Adrenal gland (tissue), 12 donors: ENCODE data around the gene FPGS. TPM values are rescaled to one million over a fixed set of nuclear protein-coding genes. Genes with fewer than 3 reads are reported as not detected.

ENCODE experiments used
- DNase-seq, 7 donors: peaks; one replicate each; pipeline ENCODE4 v3.0.0-alpha.2; 2019 to 2020
- H3K27ac ChIP-seq, 5 donors: fragments of 200-600 bp; sonication (generic) in 4 of 5; 1 replicate in 3 of 5; 2 replicates in 2 of 5; pipeline versions ENCODE4 v1.5.1 to v1.8.0; 2016 to 2020; ENCODE audit warnings: mild to moderate bottlenecking in 1 of 5
- H3K27me3 ChIP-seq: fragments of 200-600 bp; 2 replicates; pipeline ENCODE4 v1.8.0; 2021
- H3K36me3 ChIP-seq, 2 donors: fragments of 200-600 bp; replicated peaks in 1 of 2; 1 replicate in 1 of 2; 2 replicates in 1 of 2; pipeline versions ENCODE4 v1.5.1 to v1.8.0; 2018 to 2022
- H3K4me1 ChIP-seq, 2 donors: fragments of 200-600 bp; replicated peaks in 1 of 2; 1 replicate in 1 of 2; 2 replicates in 1 of 2; pipeline versions ENCODE4 v1.5.1 to v1.8.0; 2018 to 2021
- H3K4me3 ChIP-seq, 4 donors: fragments of 200-600 bp; sonication (generic) in 3 of 4; one replicate each; pipeline ENCODE4 v1.5.1; 2016 to 2018
- H3K9me3 ChIP-seq, 3 donors: fragments of 200-600 bp; sonication (generic) in 1 of 3; replicated peaks in 1 of 3; 1 replicate in 2 of 3; 2 replicates in 1 of 3; pipeline versions ENCODE4 v1.5.1 to v1.8.0; 2016 to 2021
- POLR2A ChIP-seq, 2 donors: fragments of 450-650 bp; IDR thresholded peaks; one replicate each; pipeline ENCODE4 v1.6.1; 2017; ENCODE audit warnings: antibody characterized with exemption in 2 of 2, mild to moderate bottlenecking in 2 of 2, moderate library complexity in 1 of 2
- WGBS, 4 donors: extraction: QIAGEN DNeasy Blood & Tissue Kit in 2 of 4; methylation state at CpG; one replicate each; pipeline versions ENCODE4 v1.1.5 to v1.1.7; 2013 to 2017; 5-methylcytosine and 5-hydroxymethylcytosine counted together
- intact Hi-C, 2 donors: fragments of 100-400 bp; cut with DNase I; formaldehyde crosslinking; loops; one replicate each; pipeline versions ENCODE4 v1.14.1 to v1.15.0; 2022 to 2023
- polyA plus RNA-seq, 3 donors: library from polyadenylated mRNA; stranded (reverse); fragments of 200-250 nt in 2 of 3; fragments of 350-450 nt in 1 of 3; fragmentation: Illumina TruSeq in 1 of 3; extraction: RNeasy Lipid Tissue Mini Kit (QIAGEN cat#74804) in 1 of 3; gene quantifications; one replicate each; pipeline ENCODE4 v1.2.3, GENCODE V29; 2013 to 2014
- total RNA-seq, 9 donors: library from RNA; depleted of rRNA in 4 of 9; stranded (reverse); fragments of >200 nt in 4 of 9; fragments of 120-200 nt in 1 of 9; fragmentation: NEBNext Ultra II Directional in 1 of 9; extraction: Animal tissue kit (Norgen Biotek cat#: 25700) in 1 of 9; gene quantifications; one replicate each; pipeline versions ENCODE4 v1.1.0 to v1.2.4, GENCODE V29; 2013 to 2023
- TF ChIP-seq, protein P1 (sequence below), 6 experiments: fragments of 450-650 bp in 4 of 6; fragments of 200-600 bp in 2 of 6; sonication (generic) in 1 of 6; IDR thresholded peaks; 1 replicate in 5 of 6; 2 replicates in 1 of 6; pipeline versions ENCODE4 v1.5.1 to v1.8.0; 2016 to 2021; ENCODE audit warnings: antibody characterized with exemption in 6 of 6, mild to moderate bottlenecking in 2 of 6, moderate library complexity in 1 of 6
- donor health status: healthy with polysubstance abuse.
- donor health status: Bipolar disorder and iron deficiency.
- donor health status: DM: yes; HTN: yes; CAD: no.
- donor health status: DM: no; HTN: no; CAD: no.
- donor health status: DM: no; HTN: no; CAD: no.
- donor health status: DM: yes; HTN: yes; CAD: no.

The FPGS gene
- total and polyA plus RNA-seq, 12 donors, result 31.1 to 359 (median 120) TPM

DNA sequence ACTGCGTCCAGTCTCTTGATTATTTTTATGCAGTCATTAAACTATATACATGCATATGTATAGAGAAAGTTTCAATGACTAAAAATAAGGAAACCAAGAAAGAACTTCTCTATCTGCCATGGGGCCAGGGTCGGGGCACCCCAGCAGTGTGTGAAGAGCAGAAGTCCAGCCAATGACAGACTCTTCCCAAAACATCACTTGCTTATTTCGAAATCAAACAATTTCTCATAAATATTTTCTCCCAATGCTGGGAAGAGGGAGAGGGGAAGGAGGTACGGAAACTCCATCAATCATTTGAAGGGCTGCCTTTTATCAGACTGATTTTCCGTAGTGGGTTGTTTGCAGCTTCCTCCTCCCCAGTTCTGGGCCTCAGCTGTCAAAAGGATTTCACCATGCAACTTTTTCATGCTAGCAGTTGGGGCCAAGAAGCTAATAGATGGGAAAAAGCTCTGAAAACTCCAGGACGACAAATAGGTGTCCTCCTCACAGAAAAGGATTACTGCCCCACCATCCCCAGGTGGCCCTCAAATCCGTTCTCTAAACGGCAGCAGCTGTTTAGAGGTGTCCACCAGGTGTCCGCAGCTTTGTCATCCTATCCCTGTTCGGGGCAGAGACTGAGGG is 617 bp upstream of the FPGS start:
- H3K4me1 ChIP-seq, result peaks cover 24 to 37% of the 10 kb centered on the region in 2 donors
- peak overlapping the region in 1 of 4 donors; percentile 89 for H3K4me3 ChIP-seq
- no peaks in the 10 kb centered on the region for H3K9me3 ChIP-seq
- intact Hi-C loops, result no loop called here
- H3K36me3 ChIP-seq, result peaks cover 0 to 21% of the 10 kb centered on the region in 2 donors
- H3K27me3 ChIP-seq, result no peaks in the 10 kb centered on the region
- DNase-seq, result peak in 5 of 7 donors; percentile 48 to 83 (median 75)
- peak in 1 of 2 donors; percentile 17 for TF ChIP-seq POLR2A (IDR thresholded peaks at IDR 0.05)
- TF ChIP-seq, protein P1, sequence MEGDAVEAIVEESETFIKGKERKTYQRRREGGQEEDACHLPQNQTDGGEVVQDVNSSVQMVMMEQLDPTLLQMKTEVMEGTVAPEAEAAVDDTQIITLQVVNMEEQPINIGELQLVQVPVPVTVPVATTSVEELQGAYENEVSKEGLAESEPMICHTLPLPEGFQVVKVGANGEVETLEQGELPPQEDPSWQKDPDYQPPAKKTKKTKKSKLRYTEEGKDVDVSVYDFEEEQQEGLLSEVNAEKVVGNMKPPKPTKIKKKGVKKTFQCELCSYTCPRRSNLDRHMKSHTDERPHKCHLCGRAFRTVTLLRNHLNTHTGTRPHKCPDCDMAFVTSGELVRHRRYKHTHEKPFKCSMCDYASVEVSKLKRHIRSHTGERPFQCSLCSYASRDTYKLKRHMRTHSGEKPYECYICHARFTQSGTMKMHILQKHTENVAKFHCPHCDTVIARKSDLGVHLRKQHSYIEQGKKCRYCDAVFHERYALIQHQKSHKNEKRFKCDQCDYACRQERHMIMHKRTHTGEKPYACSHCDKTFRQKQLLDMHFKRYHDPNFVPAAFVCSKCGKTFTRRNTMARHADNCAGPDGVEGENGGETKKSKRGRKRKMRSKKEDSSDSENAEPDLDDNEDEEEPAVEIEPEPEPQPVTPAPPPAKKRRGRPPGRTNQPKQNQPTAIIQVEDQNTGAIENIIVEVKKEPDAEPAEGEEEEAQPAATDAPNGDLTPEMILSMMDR (IDR thresholded peaks at IDR 0.05), result peak in 1 of 6 experiments; percentile 29
- 11 to 18% (median 14%) methylated on average over 6 to 10 of the region's 10 CpGs for WGBS, 4 donors
- H3K27ac ChIP-seq, result peak overlapping the region; percentile 85 to 99 (median 94)

DNA sequence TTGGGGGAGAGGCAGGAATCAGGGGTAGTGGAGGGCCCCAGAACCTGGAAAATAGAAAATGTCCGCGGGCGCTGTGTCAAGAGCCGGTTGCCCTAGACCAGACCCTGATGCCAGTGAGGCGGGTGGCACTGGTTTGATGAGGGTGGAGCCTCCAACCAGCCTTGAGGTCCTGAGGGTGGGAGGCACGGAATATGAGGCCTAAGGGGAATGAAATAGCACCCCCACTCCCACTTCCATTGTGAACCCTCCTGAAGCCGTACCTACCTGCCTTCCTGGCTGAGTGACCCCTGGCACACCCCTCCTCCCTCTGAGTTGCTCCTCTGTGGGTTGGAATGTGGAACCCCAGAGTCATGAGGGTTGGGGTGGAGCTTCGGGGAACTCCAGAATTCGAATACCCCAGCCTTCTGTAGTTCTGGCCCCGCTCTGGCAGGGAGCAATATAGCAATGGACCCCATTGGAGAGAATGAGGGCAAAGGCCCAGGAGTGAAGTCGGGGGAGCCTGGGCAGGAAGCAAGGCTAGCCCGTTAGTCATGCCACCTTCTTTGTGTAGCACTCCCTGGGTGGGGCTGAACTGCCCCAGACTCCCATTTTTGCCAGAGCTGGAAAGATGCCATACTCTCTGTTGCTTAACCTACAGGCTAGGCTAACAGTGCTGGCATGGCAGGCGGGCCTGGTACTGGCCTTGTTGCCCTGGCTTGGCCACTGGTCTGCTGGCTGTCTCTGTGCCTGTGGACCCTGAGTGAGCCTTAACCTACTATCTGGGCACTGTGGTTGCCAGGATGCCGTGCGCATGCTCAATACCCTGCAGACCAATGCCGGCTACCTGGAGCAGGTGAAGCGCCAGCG is 1.0 kb downstream of the FPGS start:
- intact Hi-C loops, result no loop called here
- H3K9me3 ChIP-seq, result no peaks in the 10 kb centered on the region

DNA sequence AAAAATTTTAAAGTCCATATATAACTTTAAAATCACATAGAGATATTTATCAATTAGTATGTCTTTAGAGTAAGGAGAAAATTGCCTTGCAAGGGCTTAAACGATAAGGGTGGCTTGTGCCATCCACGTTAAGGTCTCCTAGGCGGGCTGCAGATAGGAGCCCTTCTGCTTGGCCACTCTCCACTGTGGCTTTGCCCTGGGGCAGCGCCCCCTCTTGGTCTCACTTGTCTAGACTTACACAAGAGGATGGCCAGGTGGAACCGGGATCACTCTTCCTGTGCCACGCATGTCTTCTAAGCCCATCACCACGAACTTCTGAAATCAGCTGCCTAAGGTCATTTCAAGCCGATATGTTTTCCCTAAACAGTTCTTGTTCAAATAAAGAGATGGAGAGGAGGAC is 2.9 kb downstream of the FPGS start:
- TF ChIP-seq, protein P1 (IDR thresholded peaks at IDR 0.05), result peak in 1 of 6 experiments; percentile 10
- TF ChIP-seq POLR2A (IDR thresholded peaks at IDR 0.05), result no peak
- Histone ChIP-seq H3K27me3 (no peaks in the 10 kb centered on the region), H3K27ac (no peak overlapping the region), H3K4me1 (peaks cover 24 to 56% of the 10 kb centered on the region in 2 donors), H3K4me3 (no peak overlapping the region), H3K36me3 (peaks cover 0 to 49% of the 10 kb centered on the region in 2 donors), H3K9me3 (no peaks in the 10 kb centered on the region)
- intact Hi-C loops, result no loop called here
- 81 to 87% (median 85%) methylated on average over 8 of the region's 8 CpGs for WGBS, 4 donors
- no peak for DNase-seq

More for the DNA sequence above, 1.0 kb downstream of the FPGS start:
- 21 to 46% (median 40%) methylated on average over 10 to 18 of the region's 18 CpGs for WGBS, 4 donors
- Histone ChIP-seq H3K36me3 (peaks cover 0 to 38% of the 10 kb centered on the region in 2 donors), H3K27ac (peak overlapping the region; percentile 85 to 99 (median 94)), H3K4me1 (peaks cover 24 to 43% of the 10 kb centered on the region in 2 donors), H3K27me3 (no peaks in the 10 kb centered on the region), H3K4me3 (peak overlapping the region; percentile 46 to 89 (median 66))
- DNase-seq, result peak in 6 of 7 donors; percentile 64 to 87 (median 76)
- no peak for TF ChIP-seq POLR2A (IDR thresholded peaks at IDR 0.05)
- TF ChIP-seq, protein P1 (IDR thresholded peaks at IDR 0.05), result no peak

DNA sequence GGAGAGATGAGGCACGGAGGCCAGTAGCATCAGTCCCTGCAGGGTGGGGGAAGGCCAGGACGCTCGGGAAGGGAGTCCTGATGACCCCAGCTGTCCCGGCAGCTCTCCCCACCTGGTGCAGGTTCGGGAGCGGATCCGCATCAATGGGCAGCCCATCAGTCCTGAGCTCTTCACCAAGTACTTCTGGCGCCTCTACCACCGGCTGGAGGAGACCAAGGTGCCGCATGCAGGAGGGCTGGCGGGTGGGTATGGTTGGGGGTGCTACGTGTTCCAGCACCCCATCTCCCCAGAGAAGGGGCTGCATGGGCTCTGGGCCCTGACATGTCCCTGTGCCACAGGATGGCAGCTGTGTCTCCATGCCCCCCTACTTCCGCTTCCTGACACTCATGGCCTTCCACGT is 4.2 kb downstream of the FPGS start:
- Histone ChIP-seq H3K27me3 (no peaks in the 10 kb centered on the region), H3K4me3 (no peak overlapping the region), H3K4me1 (peaks cover 19 to 46% of the 10 kb centered on the region in 2 donors), H3K27ac (peak overlapping the region in 1 of 5 donors; percentile 15), H3K36me3 (peaks cover 0 to 56% of the 10 kb centered on the region in 2 donors), H3K9me3 (no peaks in the 10 kb centered on the region)
- intact Hi-C loops, result no loop called here
- 91 to 96% (median 93%) methylated on average over 9 to 14 of the region's 14 CpGs for WGBS, 4 donors
- no peak for DNase-seq
- no peak for TF ChIP-seq POLR2A (IDR thresholded peaks at IDR 0.05)
